Lower leg skin (tissue), 4 donors: ENCODE results near the gene PDCD1. TPM values are rescaled to one million over a fixed set of nuclear protein-coding genes. Genes with fewer than 3 reads are reported as not detected.
A peak's percentile ranks its signal among the peaks of the same experiment; 100 is the strongest.
"Not testable (repeated sequence)": the region's sequence is repeated elsewhere in the genome, so short reads cannot be mapped to it uniquely, and the experiment has no call there.

Experiments used
- DNase-seq, 2 donors: peaks; one replicate each; pipeline ENCODE4 v3.0.0-alpha.2; 2019; ENCODE audit warnings: low spot score in 2 of 2
- H3K4me3 ChIP-seq: fragments of 200-600 bp; sonication (generic); 2 replicates; pipeline ENCODE4 v1.5.1; 2017; ENCODE audit warnings: mild to moderate bottlenecking, low read depth; ENCODE audit not compliant: poor library complexity, severe bottlenecking
- CTCF ChIP-seq, 3 donors: fragments of 450-650 bp; IDR thresholded peaks; one replicate each; pipeline ENCODE4 v1.5.1; 2016; ENCODE audit warnings: antibody characterized with exemption in 3 of 3, mild to moderate bottlenecking in 3 of 3, moderate library complexity in 2 of 3
- POLR2A ChIP-seq, 2 donors: fragments of 450-650 bp; IDR thresholded peaks; one replicate each; pipeline ENCODE4 v1.6.1; 2016 to 2017; ENCODE audit warnings: antibody characterized with exemption in 2 of 2, mild to moderate bottlenecking in 1 of 2, moderate library complexity in 1 of 2
- WGBS, 2 donors: methylation state at CpG; one replicate each; pipeline ENCODE4 v1.1.5; 2018; 5-methylcytosine and 5-hydroxymethylcytosine counted together
- intact Hi-C: fragments of 100-400 bp; cut with DNase I; formaldehyde crosslinking; loops from one replicate; pipeline ENCODE4 v1.15.0; 2023; ENCODE audit warnings: low total_unique reads
- total RNA-seq, 4 donors: library from RNA; depleted of rRNA; stranded (reverse); fragments of >200 nt; gene quantifications; one replicate each; pipeline ENCODE4 v1.1.0, GENCODE V29; 2016

PDCD1 gene
- 1 to 10 TPM in 1 of 4 donors, under 1 TPM in 2, not detected in 1; 0.42 to 1.3 (median 0.86) TPM for total RNA-seq

DNA sequence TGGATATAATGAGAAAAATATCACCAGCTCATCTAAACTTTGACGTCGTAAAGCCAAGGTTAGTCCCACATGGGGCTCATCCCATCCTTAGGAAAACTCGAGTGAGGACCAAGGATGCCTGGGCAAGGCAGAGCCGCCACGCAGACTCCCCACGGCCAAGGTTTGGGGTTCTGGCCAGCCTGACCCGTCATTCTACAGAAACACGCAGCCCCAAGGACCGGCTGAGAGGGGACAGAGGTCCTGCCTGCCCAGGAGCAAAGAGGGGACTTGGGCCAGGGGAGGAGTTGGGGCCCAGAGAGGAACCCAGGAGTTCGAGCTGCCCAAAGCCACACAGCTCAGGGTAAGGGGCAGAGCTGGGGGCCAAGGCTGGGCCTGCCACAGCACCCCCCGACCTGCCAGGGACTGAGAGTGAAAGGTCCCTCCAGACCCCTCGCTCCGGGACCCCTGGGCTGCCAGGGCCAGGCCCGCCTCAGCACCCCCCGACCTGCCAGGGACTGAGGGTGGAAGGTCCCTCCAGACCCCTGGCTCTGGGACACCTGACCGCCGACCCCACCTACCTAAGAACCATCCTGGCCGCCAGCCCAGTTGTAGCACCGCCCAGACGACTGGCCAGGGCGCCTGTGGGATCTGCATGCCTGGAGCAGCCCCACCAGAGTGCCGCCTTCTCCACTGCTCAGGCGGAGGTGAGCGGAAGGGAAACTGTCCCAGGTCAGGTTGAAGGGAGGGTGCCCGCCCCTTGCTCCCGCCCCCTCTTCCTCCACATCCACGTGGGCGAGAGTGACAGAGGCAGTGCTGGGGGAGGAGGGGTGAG is at the start of gene PDCD1:
Gene PDCD1 (minus strand): TSS at position 689 of the 811 bp plus-strand sequence. CDS start 56 bp downstream, at position 633.
- WGBS, 2 donors = 71 to 83% methylated on average over 16 to 20 of the region's 28 CpGs
- H3K4me3 ChIP-seq = no peak within 1 kb of the TSS
- TF ChIP-seq POLR2A (IDR thresholded peaks at IDR 0.05) (no peak), CTCF (IDR thresholded peaks at IDR 0.05) (no peak)
- intact Hi-C loops = no loop called here
- no peak for DNase-seq

GRCh38 chr2:241907831-241908230 is 49.1 kb upstream of the PDCD1 start:
- DNase-seq = peak in 1 of 2 donors; percentile 66
- WGBS, 2 donors = 91 to 92% methylated on average over 7 of the region's 7 CpGs

DNA sequence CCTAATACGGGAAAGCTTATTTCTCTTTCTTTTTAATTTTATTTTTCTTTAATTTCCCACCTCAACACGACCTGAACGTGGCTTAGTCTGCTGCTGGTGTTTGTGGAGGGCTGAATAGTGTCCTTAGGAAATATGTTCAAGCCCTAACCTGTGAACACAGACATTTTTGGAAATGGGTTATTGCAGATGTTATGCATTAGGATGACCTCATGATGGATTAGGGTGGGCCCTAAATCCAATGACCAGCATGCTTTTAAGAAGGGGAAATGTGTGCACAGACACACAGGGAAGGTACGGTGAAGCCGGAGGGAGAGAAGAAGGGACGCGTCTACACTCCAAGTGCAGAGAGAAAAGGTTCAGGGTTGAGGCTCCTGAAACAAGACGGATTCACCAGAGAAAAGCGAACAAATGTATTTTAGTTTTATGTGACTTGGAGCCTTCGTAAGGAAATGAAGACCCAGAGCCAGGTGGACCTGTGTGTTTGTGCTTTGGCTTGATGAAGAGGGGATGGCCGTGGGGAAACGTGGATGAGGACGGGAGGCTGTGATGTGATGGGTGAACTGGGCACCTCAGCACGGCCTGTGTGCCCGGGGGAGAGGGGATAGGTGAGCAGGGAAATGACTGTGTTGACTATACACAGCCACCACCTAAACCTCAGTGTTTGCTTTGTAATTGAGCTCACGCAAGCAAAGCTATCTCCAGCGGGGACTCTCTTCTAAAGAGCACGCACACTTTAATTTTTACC is 48.3 kb upstream of the PDCD1 start:
- H3K4me3 ChIP-seq = no peak overlapping the region
- intact Hi-C loops = no loop called here
- no peak for TF ChIP-seq POLR2A (IDR thresholded peaks at IDR 0.05)
- TF ChIP-seq CTCF (IDR thresholded peaks at IDR 0.05) = no peak
- WGBS, 2 donors = 88 to 90% methylated on average over 18 of the region's 18 CpGs
- DNase-seq = peak in 1 of 2 donors; percentile 76

More at GRCh38 chr2:241907831-241908230, 49.1 kb upstream of the PDCD1 start:
- H3K4me3 ChIP-seq, intact Hi-C loops: not testable (repeated sequence)

GRCh38 chr2:241906378-241906770 is 47.7 kb upstream of the PDCD1 start:
- H3K4me3 ChIP-seq, intact Hi-C loops: not testable (repeated sequence)
- WGBS, 2 donors = 91 to 93% methylated on average over 5 of the region's 5 CpGs
- peak in 1 of 2 donors; percentile 26 for DNase-seq

GRCh38 chr2:241905716-241906377 is 47.2 kb upstream of the PDCD1 start:
- no peak for TF ChIP-seq CTCF (IDR thresholded peaks at IDR 0.05)
- TF ChIP-seq POLR2A (IDR thresholded peaks at IDR 0.05) = no peak
- 87 to 92% methylated on average over 14 of the region's 14 CpGs for WGBS, 2 donors
- no peak overlapping the region for H3K4me3 ChIP-seq
- DNase-seq = peak in 1 of 2 donors; percentile 81
- intact Hi-C loops = no loop called here

DNA sequence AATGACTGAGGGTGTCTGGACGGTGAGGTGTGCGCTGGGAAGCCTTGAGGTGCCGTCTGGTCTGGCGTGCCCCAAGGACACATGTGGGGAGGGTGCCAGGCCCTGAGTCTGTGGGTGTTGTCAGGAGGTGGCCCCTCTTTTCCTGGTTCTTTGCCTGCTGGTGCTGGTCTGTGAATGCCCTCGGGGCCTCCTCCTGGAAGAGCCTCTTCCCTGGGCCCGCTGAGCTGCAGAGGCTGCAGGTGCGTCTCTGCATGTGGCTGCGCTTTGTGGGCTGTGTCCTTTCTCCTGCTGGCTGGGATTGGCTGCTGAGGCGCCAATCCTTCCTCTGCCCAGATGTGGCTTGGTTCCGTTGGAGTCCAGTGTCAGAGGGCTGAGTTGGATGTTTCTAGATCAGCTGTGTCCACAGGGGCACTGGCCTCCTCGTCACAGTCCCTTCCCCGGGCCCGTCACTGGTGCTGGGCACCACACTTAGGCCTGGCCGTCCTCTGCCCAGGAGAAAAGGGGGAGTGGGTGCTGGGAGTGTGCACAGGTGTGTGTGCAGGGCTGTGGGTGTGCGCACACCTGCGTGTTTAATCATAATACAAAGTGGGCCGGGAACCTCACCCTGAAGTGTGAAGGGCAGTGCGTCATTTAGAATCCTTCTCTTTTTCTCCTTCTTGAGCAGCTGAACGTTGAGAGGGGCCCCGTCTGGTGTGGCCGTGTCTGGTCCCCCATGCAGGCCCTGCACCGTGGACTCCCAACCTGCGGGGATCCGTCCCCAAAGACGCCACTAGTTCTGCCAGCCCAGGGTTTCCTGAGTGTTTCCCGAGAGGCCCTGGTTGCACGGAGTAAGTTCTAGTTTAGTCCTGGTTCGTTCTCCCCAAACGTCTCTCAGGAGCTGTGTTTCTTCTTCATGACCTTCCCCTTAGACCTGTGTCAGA is 46.4 kb upstream of the PDCD1 start:
- WGBS, 2 donors = 85 to 92% methylated on average over 25 to 29 of the region's 29 CpGs
- DNase-seq = peak in 1 of 2 donors; percentile 69
- intact Hi-C loops = no loop called here
- TF ChIP-seq CTCF (IDR thresholded peaks at IDR 0.05) = no peak
- no peak for TF ChIP-seq POLR2A (IDR thresholded peaks at IDR 0.05)
- no peak overlapping the region for H3K4me3 ChIP-seq
